ENCODE data around the gene FBXO31.

Gene FBXO31

GRCh38 chr16:87303431-87303930 is 80.1 kb downstream of the FBXO31 start:
- no peak for DNase-seq (ENCODE audit: low spot score)
- no peak overlapping the region for H2BK5ac ChIP-seq (ENCODE audit: low read length)

GRCh38 chr16:87298857-87299465 is 84.6 kb downstream of the FBXO31 start:
- no peaks in the 10 kb centered on the region for H3K79me1 ChIP-seq (ENCODE audit: low read depth, low read length)
- H4K8ac ChIP-seq (ENCODE audit: low read depth, low read length), result no peak overlapping the region
- no peak overlapping the region for H4K91ac ChIP-seq (ENCODE audit: low read depth, low read length, poor library complexity)
- no peaks in the 10 kb centered on the region for H3K4me1 ChIP-seq (ENCODE audit: control insufficient read depth in 2 of 2, insufficient read depth in 1 of 2, low read depth in 1 of 2, low read length in 2 of 2)
- no peak overlapping the region for H2BK15ac ChIP-seq (ENCODE audit: low read length)
- no CpG with 5 or more reads among the region's 13 CpGs for WGBS, 2 donors (ENCODE audit: extremely low coverage in 2 of 2, insufficient read length in 2 of 2, insufficient replicate concordance in 1 of 2)
- no peak overlapping the region for H3K14ac ChIP-seq (ENCODE audit: low read length)
- no peak overlapping the region for H3K4me2 ChIP-seq (ENCODE audit: insufficient read depth, low read length, poor library complexity, severe bottlenecking)
- no peak overlapping the region for H3K18ac ChIP-seq (ENCODE audit: low read length)
- H2BK12ac ChIP-seq (ENCODE audit: low read length), result no peak overlapping the region
- H3K36me3 ChIP-seq (replicated peaks in 1 of 2; ENCODE audit: control insufficient read depth in 2 of 2, insufficient read depth in 2 of 2, low read length in 2 of 2), result peaks cover 0 to 3% of the 10 kb centered on the region in 2 donors
- no peak overlapping the region for H2BK120ac ChIP-seq (ENCODE audit: low read depth, low read length)
- H2AFZ ChIP-seq (ENCODE audit: low read length), result no peak overlapping the region
- no peak for DNase-seq (ENCODE audit: low spot score)
- H3K23ac ChIP-seq (ENCODE audit: low read depth, low read length, poor library complexity), result no peak overlapping the region
- H3K27ac ChIP-seq (replicated peaks; ENCODE audit: low read length), result no peak overlapping the region
- H3K27me3 ChIP-seq (ENCODE audit: control insufficient read depth in 3 of 3, insufficient read depth in 3 of 3, low read depth in 1 of 3, low read length in 3 of 3), result no peaks in the 10 kb centered on the region
- no peaks in the 10 kb centered on the region for H3K9me3 ChIP-seq (replicated peaks in 1 of 2; ENCODE audit: control insufficient read depth in 2 of 2, insufficient read depth in 1 of 2, low read depth in 1 of 2, low read length in 2 of 2)
- no peak overlapping the region for H3K9ac ChIP-seq (ENCODE audit: low read depth, low read length, poor library complexity)
- H2AK5ac ChIP-seq (ENCODE audit: low read depth, low read length), result peak overlapping the region; percentile 10
- H3K4me3 ChIP-seq (ENCODE audit: low read length in 2 of 2), result peak overlapping the region in 1 of 2 donors; percentile 30
- no peak overlapping the region for H2BK5ac ChIP-seq (ENCODE audit: low read length)
- H3K4ac ChIP-seq (ENCODE audit: low read length), result no peak overlapping the region

More at GRCh38 chr16:87303431-87303930, 80.1 kb downstream of the FBXO31 start:
- Histone ChIP-seq H2BK12ac (ENCODE audit: low read length) (no peak overlapping the region), H3K27me3 (ENCODE audit: control insufficient read depth in 3 of 3, insufficient read depth in 3 of 3, low read depth in 1 of 3, low read length in 3 of 3) (no peaks in the 10 kb centered on the region), H3K23ac (ENCODE audit: low read depth, low read length, poor library complexity) (no peak overlapping the region), H3K9me3 (replicated peaks in 1 of 2; ENCODE audit: control insufficient read depth in 2 of 2, insufficient read depth in 1 of 2, low read depth in 1 of 2, low read length in 2 of 2) (peaks cover 0 to 1% of the 10 kb centered on the region in 2 donors), H3K14ac (ENCODE audit: low read length) (no peak overlapping the region), H3K4me3 (ENCODE audit: low read length in 2 of 2) (no peak overlapping the region), H2BK15ac (ENCODE audit: low read length) (no peak overlapping the region), H4K91ac (ENCODE audit: low read depth, low read length, poor library complexity) (no peak overlapping the region), H2AFZ (ENCODE audit: low read length) (no peak overlapping the region), H3K79me1 (ENCODE audit: low read depth, low read length) (no peaks in the 10 kb centered on the region), H2BK120ac (ENCODE audit: low read depth, low read length) (no peak overlapping the region), H3K18ac (ENCODE audit: low read length) (no peak overlapping the region), H2AK5ac (ENCODE audit: low read depth, low read length) (no peak overlapping the region), H3K4me1 (ENCODE audit: control insufficient read depth in 2 of 2, insufficient read depth in 1 of 2, low read depth in 1 of 2, low read length in 2 of 2) (peaks cover 0 to 1% of the 10 kb centered on the region in 2 donors), H3K36me3 (replicated peaks in 1 of 2; ENCODE audit: control insufficient read depth in 2 of 2, insufficient read depth in 2 of 2, low read length in 2 of 2) (peaks cover 0 to 3% of the 10 kb centered on the region in 2 donors), H3K4me2 (ENCODE audit: insufficient read depth, low read length, poor library complexity, severe bottlenecking) (no peak overlapping the region), H3K4ac (ENCODE audit: low read length) (no peak overlapping the region), H4K8ac (ENCODE audit: low read depth, low read length) (no peak overlapping the region), H3K27ac (replicated peaks; ENCODE audit: low read length) (no peak overlapping the region), H3K9ac (ENCODE audit: low read depth, low read length, poor library complexity) (no peak overlapping the region)
- WGBS, 2 donors (ENCODE audit: extremely low coverage in 2 of 2, insufficient read length in 2 of 2, insufficient replicate concordance in 1 of 2), result no CpG with 5 or more reads among the region's 7 CpGs

DNA sequence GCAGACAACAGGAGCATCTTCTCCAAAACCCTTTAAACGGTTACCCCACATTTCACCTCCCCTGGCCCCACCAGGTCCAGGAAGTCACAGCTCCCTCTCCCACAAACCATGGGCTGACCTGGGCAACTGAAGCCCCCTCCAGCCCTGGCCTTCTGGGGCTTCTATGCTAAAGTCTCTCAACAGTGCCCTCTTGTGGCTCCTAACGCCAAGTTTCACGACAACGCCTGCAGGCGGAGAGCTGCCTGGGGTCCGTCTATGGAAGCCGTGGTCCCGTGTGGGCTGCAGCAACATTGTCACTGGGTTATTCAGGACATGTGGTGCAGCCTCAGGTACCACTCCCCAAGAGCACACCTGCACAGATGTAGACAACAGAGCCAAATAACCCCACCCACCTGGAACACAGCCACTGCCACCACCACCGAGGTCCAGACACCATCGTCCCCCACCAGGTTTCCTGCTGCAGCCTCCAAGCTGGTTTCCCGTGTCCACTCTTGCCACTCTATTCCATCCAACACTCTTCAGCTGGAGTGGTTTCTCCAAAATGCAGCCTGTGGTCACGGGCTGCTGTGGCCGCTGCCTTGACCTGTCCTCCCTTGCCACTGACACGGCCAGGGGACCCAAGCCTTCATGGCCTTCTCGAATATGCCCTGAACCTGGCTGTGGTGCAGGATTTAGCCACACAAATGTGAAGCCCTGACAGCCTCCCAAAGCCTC is 85.5 kb downstream of the FBXO31 start:
- peak overlapping the region; percentile 33 for H3K9ac ChIP-seq (ENCODE audit: low read depth, low read length, poor library complexity)
- H3K36me3 ChIP-seq (replicated peaks in 1 of 2; ENCODE audit: control insufficient read depth in 2 of 2, insufficient read depth in 2 of 2, low read length in 2 of 2), result peaks cover 0 to 3% of the 10 kb centered on the region in 2 donors
- no peak overlapping the region for H3K4me2 ChIP-seq (ENCODE audit: insufficient read depth, low read length, poor library complexity, severe bottlenecking)
- no peak overlapping the region for H4K91ac ChIP-seq (ENCODE audit: low read depth, low read length, poor library complexity)
- H3K9me3 ChIP-seq (replicated peaks in 1 of 2; ENCODE audit: control insufficient read depth in 2 of 2, insufficient read depth in 1 of 2, low read depth in 1 of 2, low read length in 2 of 2), result no peaks in the 10 kb centered on the region
- no CpG with 5 or more reads among the region's 15 CpGs for WGBS, 2 donors (ENCODE audit: extremely low coverage in 2 of 2, insufficient read length in 2 of 2, insufficient replicate concordance in 1 of 2)
- H3K14ac ChIP-seq (ENCODE audit: low read length), result no peak overlapping the region
- peak overlapping the region; percentile 75 for H2BK15ac ChIP-seq (ENCODE audit: low read length)
- H3K4me3 ChIP-seq (ENCODE audit: low read length in 2 of 2), result peak overlapping the region in 1 of 2 donors; percentile 18
- H2BK120ac ChIP-seq (ENCODE audit: low read depth, low read length), result no peak overlapping the region
- H3K79me1 ChIP-seq (ENCODE audit: low read depth, low read length), result no peaks in the 10 kb centered on the region
- no peaks in the 10 kb centered on the region for H3K4me1 ChIP-seq (ENCODE audit: control insufficient read depth in 2 of 2, insufficient read depth in 1 of 2, low read depth in 1 of 2, low read length in 2 of 2)
- H2BK5ac ChIP-seq (ENCODE audit: low read length), result peak overlapping the region; percentile 55
- peak; percentile 63 for DNase-seq (ENCODE audit: low spot score)
- H3K23ac ChIP-seq (ENCODE audit: low read depth, low read length, poor library complexity), result peak overlapping the region; percentile 53
- no peak overlapping the region for H2BK12ac ChIP-seq (ENCODE audit: low read length)
- no peak overlapping the region for H4K8ac ChIP-seq (ENCODE audit: low read depth, low read length)
- no peaks in the 10 kb centered on the region for H3K27me3 ChIP-seq (ENCODE audit: control insufficient read depth in 3 of 3, insufficient read depth in 3 of 3, low read depth in 1 of 3, low read length in 3 of 3)
- H3K4ac ChIP-seq (ENCODE audit: low read length), result peak overlapping the region; percentile 26
- H3K18ac ChIP-seq (ENCODE audit: low read length), result no peak overlapping the region
- H3K27ac ChIP-seq (replicated peaks; ENCODE audit: low read length), result no peak overlapping the region
- peak overlapping the region; percentile 78 for H2AK5ac ChIP-seq (ENCODE audit: low read depth, low read length)
- H2AFZ ChIP-seq (ENCODE audit: low read length), result no peak overlapping the region

DNA sequence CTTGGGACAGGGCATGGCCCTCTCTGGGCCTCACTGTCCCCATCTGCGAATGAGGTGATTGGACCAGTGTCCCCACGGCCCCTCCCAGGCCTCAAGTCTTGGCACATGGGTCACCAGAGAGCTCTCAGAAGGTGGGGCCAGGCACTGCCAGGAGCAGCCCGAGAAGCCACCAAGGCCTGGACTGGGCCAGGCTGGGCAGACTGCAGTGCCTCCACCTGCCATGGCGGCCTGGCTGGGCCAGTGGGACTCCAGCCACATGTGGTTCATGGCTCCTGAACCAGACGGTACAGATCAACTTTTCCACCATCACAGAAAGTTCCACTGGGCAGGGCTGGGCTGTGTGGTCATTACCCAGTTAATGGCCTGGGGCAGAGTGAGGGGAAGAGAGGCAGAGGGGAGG is 86.2 kb downstream of the FBXO31 start:
- Histone ChIP-seq H3K4me2 (ENCODE audit: insufficient read depth, low read length, poor library complexity, severe bottlenecking) (no peak overlapping the region), H3K4me1 (ENCODE audit: control insufficient read depth in 2 of 2, insufficient read depth in 1 of 2, low read depth in 1 of 2, low read length in 2 of 2) (no peaks in the 10 kb centered on the region), H3K9ac (ENCODE audit: low read depth, low read length, poor library complexity) (no peak overlapping the region), H2AFZ (ENCODE audit: low read length) (no peak overlapping the region), H2BK5ac (ENCODE audit: low read length) (peak overlapping the region; percentile 55), H2BK120ac (ENCODE audit: low read depth, low read length) (no peak overlapping the region), H4K91ac (ENCODE audit: low read depth, low read length, poor library complexity) (no peak overlapping the region), H3K23ac (ENCODE audit: low read depth, low read length, poor library complexity) (peak overlapping the region; percentile 2), H3K4ac (ENCODE audit: low read length) (no peak overlapping the region), H3K9me3 (replicated peaks in 1 of 2; ENCODE audit: control insufficient read depth in 2 of 2, insufficient read depth in 1 of 2, low read depth in 1 of 2, low read length in 2 of 2) (peaks cover 0 to 1% of the 10 kb centered on the region in 2 donors), H3K18ac (ENCODE audit: low read length) (peak overlapping the region; percentile 60), H3K79me1 (ENCODE audit: low read depth, low read length) (no peaks in the 10 kb centered on the region), H3K4me3 (ENCODE audit: low read length in 2 of 2) (no peak overlapping the region), H4K8ac (ENCODE audit: low read depth, low read length) (peak overlapping the region; percentile 92), H2AK5ac (ENCODE audit: low read depth, low read length) (peak overlapping the region; percentile 78), H2BK15ac (ENCODE audit: low read length) (peak overlapping the region; percentile 75), H3K36me3 (replicated peaks in 1 of 2; ENCODE audit: control insufficient read depth in 2 of 2, insufficient read depth in 2 of 2, low read length in 2 of 2) (peaks cover 0 to 3% of the 10 kb centered on the region in 2 donors), H3K27ac (replicated peaks; ENCODE audit: low read length) (no peak overlapping the region), H2BK12ac (ENCODE audit: low read length) (peak overlapping the region; percentile 77), H3K27me3 (ENCODE audit: control insufficient read depth in 3 of 3, insufficient read depth in 3 of 3, low read depth in 1 of 3, low read length in 3 of 3) (no peaks in the 10 kb centered on the region), H3K14ac (ENCODE audit: low read length) (no peak overlapping the region)
- no peak for DNase-seq (ENCODE audit: low spot score)
- WGBS, 2 donors (ENCODE audit: extremely low coverage in 2 of 2, insufficient read length in 2 of 2, insufficient replicate concordance in 1 of 2), result no CpG with 5 or more reads among the region's 5 CpGs
